GM18526 (cell line): ENCODE results near the gene PRSS1.

Source experiments
- POLR2A ChIP-seq: IDR thresholded peaks from 3 replicates; pipeline ENCODE4 v1.6.1; 2011; ENCODE audit not compliant: insufficient read length; ENCODE audit errors: extremely low read depth

PRSS1 gene

GRCh38 chr7:142740786-142741185 lies 8.5 kb upstream of the PRSS1 start:
- no peak for TF ChIP-seq POLR2A

- no peak for TF ChIP-seq POLR2A
Observed at GRCh38 chr7:142745091-142745635, 4.1 kb upstream of the PRSS1 start.

- TF ChIP-seq POLR2A: no peak
Observed at GRCh38 chr7:142745745-142746144, 3.5 kb upstream of the PRSS1 start.

DNA sequence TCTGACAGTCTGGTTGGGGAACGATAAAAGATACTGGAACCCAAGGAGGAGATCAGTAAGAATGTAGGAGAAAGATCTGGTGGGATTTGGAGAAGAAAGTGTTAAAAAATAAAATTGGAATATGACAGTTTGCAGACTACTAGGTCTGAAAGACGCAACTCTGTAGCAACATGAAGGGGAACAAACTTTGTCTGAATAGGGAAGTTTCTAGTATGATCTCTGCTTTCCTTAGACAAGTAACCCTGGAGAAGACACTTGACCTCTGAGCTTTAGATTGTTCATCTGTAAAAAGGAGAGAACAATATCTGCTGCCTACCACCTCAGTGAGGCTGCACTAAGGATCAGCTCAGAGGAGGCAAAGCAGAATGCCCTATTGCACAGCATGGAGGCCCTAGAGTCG lies 3.0 kb upstream of the PRSS1 start:
- no peak for TF ChIP-seq POLR2A

DNA sequence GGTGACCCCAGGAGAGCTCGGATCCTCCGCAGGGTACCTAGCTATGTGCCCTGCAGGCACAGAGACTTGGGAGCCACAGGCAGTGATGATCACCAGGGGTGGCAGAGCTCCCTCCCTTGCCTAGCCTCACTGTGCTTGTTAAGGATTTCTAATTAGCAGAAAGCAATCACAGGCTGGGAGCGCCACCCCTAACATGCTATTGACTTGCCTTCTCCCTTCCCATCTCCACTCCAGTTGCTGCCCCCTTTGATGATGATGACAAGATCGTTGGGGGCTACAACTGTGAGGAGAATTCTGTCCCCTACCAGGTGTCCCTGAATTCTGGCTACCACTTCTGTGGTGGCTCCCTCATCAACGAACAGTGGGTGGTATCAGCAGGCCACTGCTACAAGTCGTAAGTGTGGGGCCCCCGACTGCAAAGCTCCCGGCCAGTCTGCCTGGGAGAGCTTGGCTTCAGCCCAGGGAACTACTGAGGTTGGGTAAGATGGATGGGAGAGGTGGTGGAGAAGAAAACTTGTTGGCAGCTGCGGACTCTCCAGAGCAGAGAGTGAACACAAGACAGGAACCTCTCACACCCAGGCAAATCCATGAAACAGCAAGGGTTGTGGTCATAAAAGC lies 1.2 kb downstream of the PRSS1 start:
- no peak for TF ChIP-seq POLR2A

DNA sequence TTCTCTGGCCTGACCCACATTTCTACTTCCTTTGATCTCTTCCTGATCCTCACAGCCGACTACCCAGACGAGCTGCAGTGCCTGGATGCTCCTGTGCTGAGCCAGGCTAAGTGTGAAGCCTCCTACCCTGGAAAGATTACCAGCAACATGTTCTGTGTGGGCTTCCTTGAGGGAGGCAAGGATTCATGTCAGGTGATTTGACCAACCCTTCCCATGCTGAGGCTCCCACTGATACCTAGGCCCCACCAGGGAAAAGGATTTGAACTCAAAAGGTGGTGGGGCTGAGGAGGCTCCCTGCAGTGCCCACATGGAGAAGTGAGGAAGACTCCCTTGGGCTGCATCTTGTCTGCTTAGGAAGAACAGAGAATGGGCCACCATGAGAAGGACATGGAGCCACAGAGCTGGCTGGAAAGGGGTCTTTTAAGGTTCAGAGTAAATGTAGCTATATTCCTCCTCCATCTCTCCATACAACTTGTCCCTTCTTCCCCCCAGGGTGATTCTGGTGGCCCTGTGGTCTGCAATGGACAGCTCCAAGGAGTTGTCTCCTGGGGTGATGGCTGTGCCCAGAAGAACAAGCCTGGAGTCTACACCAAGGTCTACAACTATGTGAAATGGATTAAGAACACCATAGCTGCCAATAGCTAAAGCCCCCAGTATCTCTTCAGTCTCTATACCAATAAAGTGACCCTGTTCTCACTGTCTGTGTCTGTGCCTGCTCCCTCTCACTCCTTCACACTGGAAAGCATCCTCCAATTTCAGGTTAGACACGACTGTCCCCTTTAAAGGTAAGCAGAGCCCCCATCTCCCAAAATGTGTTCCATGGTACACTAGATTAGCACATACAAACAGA lies 3.3 kb downstream of the PRSS1 start:
- no peak for TF ChIP-seq POLR2A

DNA sequence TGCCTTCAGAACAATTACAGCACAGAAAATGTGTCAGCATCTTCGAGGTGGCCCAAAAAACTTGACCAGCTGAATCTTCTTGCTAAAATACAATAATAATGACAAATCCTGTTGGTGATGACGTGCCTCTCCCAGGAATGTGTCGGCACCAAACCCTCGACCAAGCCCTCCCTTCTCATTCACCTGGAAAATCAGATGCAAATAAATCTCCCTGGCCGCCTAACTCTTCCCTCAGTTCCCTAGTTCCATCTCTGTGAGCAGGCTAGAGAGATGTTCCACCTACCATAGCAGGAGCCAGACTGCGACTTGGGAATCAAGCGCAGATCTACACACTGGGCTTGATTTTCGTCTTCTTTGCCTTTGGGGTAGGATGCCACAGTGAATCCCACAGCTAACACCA lies 4.1 kb downstream of the PRSS1 start:
- TF ChIP-seq POLR2A: no peak

GRCh38 chr7:142754681-142755575 lies 5.7 kb downstream of the PRSS1 start:
- no peak for TF ChIP-seq POLR2A

DNA sequence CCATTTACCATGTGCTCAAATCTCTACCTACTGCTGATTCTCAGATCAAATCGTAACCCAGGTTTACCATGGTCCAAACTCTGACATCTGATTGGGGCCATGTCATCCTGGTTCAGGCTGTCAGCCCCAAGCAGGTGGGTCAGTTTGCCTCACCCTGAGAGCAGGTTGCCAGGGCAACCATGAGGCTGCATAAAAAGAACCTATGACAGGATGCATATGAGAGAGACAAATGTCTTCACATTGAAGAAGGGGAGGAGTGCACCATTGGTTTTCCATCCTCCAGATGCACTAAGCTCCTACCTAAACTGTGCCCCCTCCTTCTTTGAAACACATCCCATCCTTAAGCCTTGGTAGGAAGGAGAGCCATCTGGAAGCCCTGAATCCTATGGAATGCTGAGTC lies 10.2 kb downstream of the PRSS1 start:
- TF ChIP-seq POLR2A: no peak

- TF ChIP-seq POLR2A: no peak
Observed at GRCh38 chr7:142760071-142760642, 10.9 kb downstream of the PRSS1 start.

- TF ChIP-seq POLR2A: no peak
Observed at GRCh38 chr7:142762104-142762503, 12.8 kb downstream of the PRSS1 start.

- TF ChIP-seq POLR2A: no peak
Observed at GRCh38 chr7:142767451-142767850, 18.2 kb downstream of the PRSS1 start.

GRCh38 chr7:142767861-142768260 lies 18.6 kb downstream of the PRSS1 start:
- no peak for TF ChIP-seq POLR2A

- no peak for TF ChIP-seq POLR2A
Observed at GRCh38 chr7:142770661-142771352, 21.5 kb downstream of the PRSS1 start, which contains the start of gene PRSS2. Gene PRSS2 (plus strand): TSS chr7:142770970. CDS start chr7:142770983, 13 bp downstream.
